Caki2 (cell line): ENCODE results near the gene MYO1G. TPM values are rescaled to one million over a fixed set of nuclear protein-coding genes. Genes with fewer than 3 reads are reported as not detected.

Experiments
- DNase-seq: peaks from one replicate; pipeline ENCODE4 v3.0.0-alpha.2; 2015; ENCODE audit warnings: low read depth
- in situ Hi-C: cut with HindIII; loops from 2 replicates; pipeline ENCODE4 v1.10.0; 2016; ENCODE audit warnings: low sequenced_read_pairs, low pct_unique_long_range_greater_than_20kb, mixed read lengths
- total RNA-seq: library from RNA; depleted of rRNA; stranded (reverse); fragments of >200 nt; shearing (Covaris generic); gene quantifications from 2 replicates; pipeline ENCODE4 v1.2.3, GENCODE V29; 2014; ENCODE audit warnings: low replicate concordance

The MYO1G gene
- total RNA-seq, 1 experiment from 2014 or later, result not detected

DNA sequence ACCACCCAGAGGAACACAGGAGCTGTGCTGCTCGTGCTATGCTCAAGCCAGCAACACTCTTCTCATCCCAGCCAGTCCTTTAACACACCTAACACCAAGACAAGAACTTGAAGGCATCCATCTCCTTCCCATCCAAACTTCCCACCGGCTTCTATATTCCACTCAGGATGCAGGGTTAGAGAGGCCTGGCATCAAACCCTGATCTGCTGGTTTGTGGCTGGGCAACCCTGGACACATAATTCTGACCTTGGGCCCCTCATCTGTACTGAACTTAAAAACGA lies 5.6 kb upstream of the MYO1G start:
- DNase-seq, result no peak
- in situ Hi-C loops, result no loop called here

- no peak for DNase-seq
- in situ Hi-C loops, result no loop called here
Measured at GRCh38 chr7:44983742-44984477, 5.1 kb upstream of the MYO1G start.

GRCh38 chr7:44982970-44983369 lies 4.2 kb upstream of the MYO1G start:
- in situ Hi-C loops, result no loop called here
- DNase-seq, result no peak

DNA sequence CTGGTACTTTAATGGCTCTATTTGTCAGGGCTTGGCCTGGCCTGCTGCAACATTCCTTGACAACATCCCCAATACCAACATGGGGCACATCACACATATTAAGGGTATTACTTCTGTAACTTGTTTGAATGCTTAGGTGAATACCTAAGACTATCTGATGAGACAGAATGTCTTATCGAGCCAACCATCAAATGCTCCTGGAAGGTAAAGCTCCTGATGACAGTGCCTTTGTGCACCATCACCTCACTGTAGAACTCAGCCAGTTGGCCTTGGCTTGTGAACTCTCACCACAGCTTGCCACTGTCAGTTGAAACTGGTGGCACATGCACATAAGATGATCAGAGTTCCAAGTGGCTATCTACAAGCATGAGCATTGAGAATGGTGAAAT lies 3.7 kb upstream of the MYO1G start:
- in situ Hi-C loops, result no loop called here
- DNase-seq, result no peak

DNA sequence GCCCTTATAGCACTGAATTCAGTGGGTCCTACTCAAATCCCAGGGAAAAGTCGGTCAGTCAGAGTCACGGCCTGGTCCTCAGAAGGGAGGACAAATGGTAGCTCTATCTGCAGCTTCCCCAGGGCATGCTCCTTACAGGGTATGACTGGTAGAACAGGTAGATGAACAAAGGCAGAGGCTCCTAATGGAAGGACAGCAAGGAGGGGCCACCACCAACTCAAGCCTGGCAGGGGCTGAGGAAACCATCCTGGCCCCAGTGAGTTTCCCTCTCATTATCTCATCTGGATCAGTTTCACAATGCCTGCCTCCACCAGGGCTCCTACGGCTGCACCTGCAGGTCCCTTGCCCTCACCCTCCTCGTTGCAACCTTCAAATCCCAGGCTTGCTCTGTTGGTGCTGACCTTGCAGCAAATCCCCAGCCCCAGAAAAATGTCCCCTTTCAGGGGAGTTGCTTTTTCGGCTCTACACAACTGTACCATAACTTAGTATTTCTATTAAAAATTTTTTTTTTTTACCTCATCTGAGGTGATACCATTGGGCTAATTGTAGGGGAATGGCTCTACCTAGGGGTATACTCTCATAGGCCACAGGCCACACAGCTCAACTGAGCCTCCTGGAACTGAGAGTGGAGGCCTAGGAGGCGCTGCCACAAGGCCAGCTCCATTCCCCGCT lies 2.4 kb upstream of the MYO1G start:
- no peak for DNase-seq
- in situ Hi-C loops, result no loop called here

GRCh38 chr7:44980393-44981034 lies 1.7 kb upstream of the MYO1G start:
- in situ Hi-C loops, result no loop called here
- no peak for DNase-seq

GRCh38 chr7:44979481-44980392 lies 922 bp upstream of the MYO1G start:
- DNase-seq, result no peak
- in situ Hi-C loops, result no loop called here

GRCh38 chr7:44977959-44978335 lies 868 bp downstream of the MYO1G start:
- in situ Hi-C loops, result no loop called here
- DNase-seq, result no peak

- in situ Hi-C loops, result no loop called here
- no peak for DNase-seq
Measured at GRCh38 chr7:44977304-44977958, 1.4 kb downstream of the MYO1G start.

DNA sequence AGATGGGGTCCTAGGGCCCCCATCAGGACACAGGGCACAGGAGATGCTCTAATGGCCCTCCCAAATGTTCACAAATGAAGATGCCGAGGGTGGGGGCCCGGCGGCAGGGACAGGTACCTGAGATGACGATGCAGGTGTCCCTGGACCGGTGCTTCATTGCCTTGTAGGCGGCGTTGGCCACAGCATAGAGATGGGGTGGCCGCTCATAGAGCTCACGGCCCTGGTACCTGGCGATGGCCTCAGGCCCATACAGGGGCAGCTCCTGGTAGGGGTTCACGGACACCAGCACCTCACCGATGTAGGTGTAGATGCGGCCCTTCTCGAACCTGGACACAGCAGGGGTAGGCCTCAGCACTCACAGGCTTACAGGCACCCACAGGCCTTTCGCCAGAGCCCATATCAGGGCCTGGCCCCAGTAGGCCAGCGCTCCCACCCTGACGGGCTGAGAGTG lies 2.0 kb downstream of the MYO1G start:
- in situ Hi-C loops, result no loop called here
- DNase-seq, result no peak

DNA sequence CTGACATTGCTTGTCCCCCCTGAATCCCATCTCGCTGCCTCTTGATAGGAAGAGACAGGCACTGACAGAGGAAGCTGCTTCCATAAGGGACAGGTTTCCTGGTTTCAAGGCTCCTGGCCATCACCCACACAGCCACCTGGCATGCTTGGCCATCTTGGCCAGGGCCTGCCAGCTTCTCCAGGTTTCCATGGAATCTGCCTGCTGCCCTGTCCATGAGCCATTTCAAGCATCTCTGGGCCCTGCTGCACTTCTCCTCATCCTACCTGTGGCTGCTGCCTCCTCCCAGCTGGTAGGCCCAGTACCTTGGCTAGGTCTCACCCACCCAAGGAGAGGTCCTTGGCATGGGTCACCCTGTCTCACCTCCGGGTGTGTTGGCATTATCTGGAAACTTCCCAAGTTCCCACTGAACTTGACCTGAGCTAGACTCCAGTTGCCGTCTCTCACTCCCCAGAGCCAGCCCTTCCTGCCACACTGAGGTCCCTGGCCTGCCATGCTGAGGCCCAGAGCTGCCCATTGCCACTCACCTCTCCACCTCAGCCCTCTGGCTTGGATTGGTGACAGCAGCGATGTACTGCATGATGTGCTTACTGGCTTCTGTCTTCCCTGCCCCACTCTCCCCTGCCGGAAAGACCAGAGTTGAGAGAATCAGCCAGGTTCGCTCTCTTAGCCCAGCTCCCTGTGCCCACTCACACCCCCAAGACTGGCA lies 2.6 kb downstream of the MYO1G start:
- in situ Hi-C loops, result no loop called here

DNA sequence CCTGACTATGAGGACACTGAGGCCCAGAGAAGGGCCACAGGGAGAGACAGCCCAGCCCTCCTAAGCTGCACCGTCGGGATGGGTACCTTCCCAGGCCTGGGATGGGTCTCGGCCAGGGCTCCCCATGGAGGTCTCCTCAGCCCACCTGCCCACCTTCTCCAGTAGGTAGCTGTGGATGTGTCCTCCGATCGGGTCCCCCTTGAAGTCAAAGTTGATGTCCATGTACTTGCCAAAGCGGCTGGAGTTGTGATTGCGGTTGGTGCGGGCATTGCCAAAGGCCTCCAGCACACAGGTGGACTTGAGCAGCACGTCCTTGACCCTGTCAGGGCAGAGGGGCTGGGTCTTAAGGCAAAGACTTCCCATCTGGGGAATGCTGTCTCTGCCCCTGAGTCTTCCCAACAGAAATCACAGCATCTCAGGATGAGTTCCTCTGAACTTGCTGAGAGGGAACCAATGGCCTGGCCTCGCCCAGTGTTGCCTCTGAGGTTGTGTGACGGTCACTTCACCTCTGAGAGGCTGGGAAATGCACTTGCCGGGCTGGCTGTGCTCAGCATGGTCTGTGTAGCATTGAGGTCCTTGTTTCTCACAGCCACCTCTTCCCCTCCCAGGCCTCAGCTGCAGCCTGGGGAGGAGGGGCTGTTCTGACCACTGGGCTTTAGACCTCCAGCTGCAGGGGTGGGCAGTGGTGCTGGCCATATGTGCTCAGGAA lies 3.3 kb downstream of the MYO1G start:
- no peak for DNase-seq
- in situ Hi-C loops, result no loop called here

More for the DNA sequence above, 2.6 kb downstream of the MYO1G start:
- no peak for DNase-seq

GRCh38 chr7:44974549-44974948 lies 4.3 kb downstream of the MYO1G start:
- DNase-seq, result no peak
- in situ Hi-C loops, result no loop called here

DNA sequence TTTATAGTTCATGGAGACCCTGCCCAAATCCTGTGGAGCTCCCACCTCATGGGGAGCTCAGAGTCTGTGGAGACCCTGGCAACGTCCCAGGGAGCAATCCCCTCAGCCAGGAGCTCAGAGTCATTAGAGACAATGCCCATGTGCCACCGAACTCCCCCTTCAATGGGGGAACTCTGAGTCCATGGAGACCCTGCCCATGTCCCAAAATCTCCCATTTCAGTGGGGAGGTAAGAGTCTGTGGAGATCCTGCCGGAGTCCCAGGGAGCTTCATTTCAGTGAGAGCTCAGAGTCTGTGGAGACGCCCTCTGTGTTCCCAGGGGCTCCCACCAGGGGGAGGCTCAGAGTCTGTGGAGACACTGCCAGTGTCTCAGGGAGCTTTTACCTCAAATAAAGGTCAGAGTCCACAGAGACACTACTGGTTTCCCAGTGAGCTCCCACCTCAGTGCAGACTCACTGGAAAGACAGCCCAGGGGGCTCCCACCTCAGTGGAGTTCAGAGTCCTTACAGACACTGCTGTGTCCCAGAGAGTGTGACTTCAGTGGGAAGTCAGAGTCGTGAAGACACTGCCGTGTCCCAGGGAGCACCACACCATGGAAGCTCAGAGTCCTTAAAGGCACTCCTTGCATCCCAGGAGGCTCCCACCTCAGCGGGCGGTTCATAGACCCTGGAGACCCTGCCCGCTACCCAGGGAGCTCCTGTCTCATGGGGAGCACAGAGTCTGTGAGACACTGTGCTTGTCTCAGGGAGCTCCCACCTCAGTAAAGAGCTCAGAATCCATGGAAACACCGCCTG lies 5.0 kb downstream of the MYO1G start:
- in situ Hi-C loops, result no loop called here
- no peak for DNase-seq

DNA sequence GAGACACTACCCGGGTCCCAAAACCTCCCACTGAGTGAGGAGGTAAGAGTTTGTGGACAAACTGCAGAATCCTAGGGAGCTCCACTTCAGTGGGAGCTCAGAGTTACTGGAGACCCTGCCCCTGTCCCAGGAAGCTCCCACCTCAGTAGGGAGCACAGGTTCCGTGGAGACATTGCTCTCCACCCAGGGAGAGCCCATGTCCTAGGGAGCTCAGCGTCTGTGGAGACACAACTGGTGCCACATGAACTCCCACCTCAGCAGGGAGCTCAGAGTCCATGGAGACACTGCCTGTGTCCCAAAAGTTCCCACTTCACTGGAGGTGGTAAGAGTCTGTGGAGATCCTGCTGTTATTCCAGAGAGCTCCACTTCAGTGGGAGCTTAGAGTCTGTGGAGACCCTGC lies 6.3 kb downstream of the MYO1G start:
- DNase-seq, result no peak
- in situ Hi-C loops, result no loop called here

DNA sequence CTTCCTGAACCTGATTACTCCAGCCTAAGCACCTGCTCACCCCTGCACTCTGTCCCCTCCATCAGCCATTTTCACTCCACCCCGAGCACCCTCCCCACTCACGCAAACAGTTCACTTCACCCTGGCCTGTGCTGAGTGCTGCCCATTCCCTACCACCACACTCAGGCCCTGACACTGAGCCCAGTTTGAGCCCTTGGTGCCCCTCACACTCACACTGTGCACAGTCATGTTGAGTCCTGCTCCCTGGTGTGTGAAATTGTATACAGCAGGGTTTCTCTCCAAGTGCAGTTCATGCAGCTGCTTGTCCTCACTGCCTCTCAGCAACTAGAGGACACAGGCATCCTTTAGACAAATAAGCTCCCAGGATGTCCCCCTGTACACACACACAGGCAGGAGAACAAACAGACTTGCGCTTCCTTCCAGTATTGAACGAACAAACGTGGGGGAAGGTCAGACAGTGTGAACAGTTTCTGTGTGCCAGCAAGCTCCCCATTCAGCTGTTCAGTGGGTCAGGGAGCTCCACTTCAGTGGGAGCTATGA lies 6.8 kb downstream of the MYO1G start:
- no peak for DNase-seq
- in situ Hi-C loops, result no loop called here
